Stomach (tissue), 9 donors: ENCODE measurements around the gene ACR. TPM values are rescaled to one million over a fixed set of nuclear protein-coding genes. Genes with fewer than 3 reads are reported as not detected.

Source experiments
- DNase-seq, 2 donors: peaks; one replicate each; pipeline versions ENCODE4 v3.0.0 to v3.0.0-alpha.2; 2013 to 2019
- H3K27ac ChIP-seq, 5 donors: fragments of 200-600 bp in 4 of 5; sonication (generic) in 4 of 5; one replicate each; pipeline ENCODE4 v1.5.1; 2013 to 2019; ENCODE audit warnings: mild to moderate bottlenecking in 1 of 5, moderate library complexity in 1 of 5
- H3K27me3 ChIP-seq, 3 donors: fragments of 200-600 bp; sonication (generic); one replicate each; pipeline ENCODE4 v1.5.1; 2017 to 2019; ENCODE audit warnings: mixed run types in 1 of 3
- H3K36me3 ChIP-seq, 4 donors: fragments of 200-600 bp; sonication (generic); 1 replicate in 3 of 4; 2 replicates in 1 of 4; pipeline ENCODE4 v1.5.1; 2016 to 2019
- H3K4me1 ChIP-seq, 4 donors: fragments of 200-600 bp; sonication (generic); one replicate each; pipeline ENCODE4 v1.5.1; 2016 to 2019
- H3K4me3 ChIP-seq, 4 donors: fragments of 200-600 bp; sonication (generic) in 3 of 4; one replicate each; pipeline ENCODE4 v1.5.1; 2016 to 2019; ENCODE audit warnings: mild to moderate bottlenecking in 1 of 4
- H3K9me3 ChIP-seq, 4 donors: fragments of 200-600 bp; sonication (generic); one replicate each; pipeline ENCODE4 v1.5.1; 2016 to 2019
- EP300 ChIP-seq: sonication (generic); formaldehyde crosslinking; IDR thresholded peaks from one replicate; pipeline ENCODE4 v1.6.1; 2017; ENCODE audit warnings: antibody characterized with exemption
- POLR2A ChIP-seq, 4 donors: fragments of 450-650 bp; IDR thresholded peaks; one replicate each; pipeline ENCODE4 v1.6.1; 2016; ENCODE audit warnings: antibody characterized with exemption in 4 of 4, control low read depth in 2 of 4, mild to moderate bottlenecking in 1 of 4, moderate library complexity in 1 of 4
- POLR2AphosphoS5 ChIP-seq, 3 donors: sonication (generic); formaldehyde crosslinking; IDR thresholded peaks; one replicate each; pipeline ENCODE4 v1.6.1; 2016; ENCODE audit warnings: antibody characterized with exemption in 3 of 3
- WGBS, 5 donors: extraction: QIAGEN DNeasy Blood & Tissue Kit in 3 of 5; methylation state at CpG; one replicate each; pipeline versions ENCODE4 v1.1.5 to v1.1.7; 2013 to 2018; 5-methylcytosine and 5-hydroxymethylcytosine counted together
- intact Hi-C: fragments of 100-400 bp; cut with DNase I; formaldehyde crosslinking; loops from one replicate; pipeline ENCODE4 v1.15.1; 2023; ENCODE audit warnings: low total_unique reads
- polyA plus RNA-seq, 3 donors: library from polyadenylated mRNA; stranded (reverse); fragments of 200-250 nt; gene quantifications; one replicate each; pipeline ENCODE4 v1.2.3, GENCODE V29; 2013
- total RNA-seq, 5 donors: library from RNA; depleted of rRNA; stranded (reverse); fragments of >200 nt; gene quantifications; one replicate each; pipeline versions ENCODE4 v1.1.0 to v1.2.3, GENCODE V29; 2014 to 2016
- TF ChIP-seq, protein P1 (sequence below), 7 experiments: fragments of 450-650 bp in 4 of 7; fragments of 200-600 bp in 3 of 7; sonication (generic) in 3 of 7; IDR thresholded peaks; one replicate each; pipeline ENCODE4 v1.5.1; 2016 to 2019; ENCODE audit warnings: antibody characterized with exemption in 7 of 7, control low read depth in 2 of 7, mild to moderate bottlenecking in 1 of 7
- donor health status: healthy with polysubstance abuse.
- donor health status: Bipolar disorder and iron deficiency.
- donor health status: healthy.

The ACR gene
- total and polyA plus RNA-seq, 8 donors = 0.19 to 0.37 (median 0.23) TPM; not detected in 5

GRCh38 chr22:50712341-50713007 is 25.5 kb upstream of the ACR start:
- no peaks in the 10 kb centered on the region for H3K9me3 ChIP-seq
- H3K4me1 ChIP-seq = no peaks in the 10 kb centered on the region
- peaks cover 0 to 8% (median 4%) of the 10 kb centered on the region in 4 donors for H3K36me3 ChIP-seq
- no peak for DNase-seq
- intact Hi-C loops = no loop called here
- WGBS, 5 donors = 66 to 86% (median 74%) methylated on average over 9 of the region's 9 CpGs
- no peak overlapping the region for H3K27ac ChIP-seq
- no peaks in the 10 kb centered on the region for H3K27me3 ChIP-seq
- TF ChIP-seq POLR2A (IDR thresholded peaks at IDR 0.05) = no peak
- no peak overlapping the region for H3K4me3 ChIP-seq

- Histone ChIP-seq H3K4me3 (no peak overlapping the region), H3K27me3 (no peaks in the 10 kb centered on the region), H3K9me3 (no peaks in the 10 kb centered on the region), H3K27ac (no peak overlapping the region), H3K36me3 (peaks cover 0 to 10% (median 4%) of the 10 kb centered on the region in 4 donors), H3K4me1 (no peaks in the 10 kb centered on the region)
- 67 to 88% (median 79%) methylated on average over 13 of the region's 13 CpGs for WGBS, 5 donors
- intact Hi-C loops = no loop called here
- DNase-seq = no peak
- TF ChIP-seq EP300 (no peak), POLR2A (IDR thresholded peaks at IDR 0.05) (no peak), POLR2AphosphoS5 (IDR thresholded peaks at IDR 0.05) (no peak)
- TF ChIP-seq, protein P1, sequence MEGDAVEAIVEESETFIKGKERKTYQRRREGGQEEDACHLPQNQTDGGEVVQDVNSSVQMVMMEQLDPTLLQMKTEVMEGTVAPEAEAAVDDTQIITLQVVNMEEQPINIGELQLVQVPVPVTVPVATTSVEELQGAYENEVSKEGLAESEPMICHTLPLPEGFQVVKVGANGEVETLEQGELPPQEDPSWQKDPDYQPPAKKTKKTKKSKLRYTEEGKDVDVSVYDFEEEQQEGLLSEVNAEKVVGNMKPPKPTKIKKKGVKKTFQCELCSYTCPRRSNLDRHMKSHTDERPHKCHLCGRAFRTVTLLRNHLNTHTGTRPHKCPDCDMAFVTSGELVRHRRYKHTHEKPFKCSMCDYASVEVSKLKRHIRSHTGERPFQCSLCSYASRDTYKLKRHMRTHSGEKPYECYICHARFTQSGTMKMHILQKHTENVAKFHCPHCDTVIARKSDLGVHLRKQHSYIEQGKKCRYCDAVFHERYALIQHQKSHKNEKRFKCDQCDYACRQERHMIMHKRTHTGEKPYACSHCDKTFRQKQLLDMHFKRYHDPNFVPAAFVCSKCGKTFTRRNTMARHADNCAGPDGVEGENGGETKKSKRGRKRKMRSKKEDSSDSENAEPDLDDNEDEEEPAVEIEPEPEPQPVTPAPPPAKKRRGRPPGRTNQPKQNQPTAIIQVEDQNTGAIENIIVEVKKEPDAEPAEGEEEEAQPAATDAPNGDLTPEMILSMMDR (IDR thresholded peaks at IDR 0.05) = no peak
These were observed 25.0 kb upstream of the ACR start for GRCh38 chr22:50713008-50713385.

DNA sequence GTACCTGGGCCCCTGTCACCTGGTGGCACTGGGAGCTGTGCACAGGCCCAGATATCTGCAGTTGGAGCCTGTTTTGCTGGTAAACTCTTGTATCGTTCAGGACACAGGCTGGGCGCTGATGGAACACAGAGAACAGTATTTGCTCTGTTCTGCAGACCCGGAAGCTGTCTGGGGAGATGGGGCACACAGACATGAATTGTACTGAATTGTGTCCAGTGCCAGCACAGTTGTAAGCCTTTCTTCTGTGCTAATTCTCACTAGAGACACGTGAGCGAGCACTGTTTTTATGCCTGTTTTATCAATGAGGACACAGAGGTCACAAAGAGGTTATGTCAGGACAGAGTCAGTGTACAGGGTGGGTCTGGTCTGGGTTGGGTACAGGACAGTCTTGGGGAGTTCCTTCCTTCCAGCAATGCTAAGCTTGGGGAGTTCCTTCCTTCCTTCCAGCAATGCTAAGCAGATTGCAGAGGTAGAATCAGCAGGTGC is 24.4 kb upstream of the ACR start:
- intact Hi-C loops = no loop called here
- TF ChIP-seq POLR2AphosphoS5 (IDR thresholded peaks at IDR 0.05) = peak in 1 of 3 donors; percentile 39
- TF ChIP-seq POLR2A (IDR thresholded peaks at IDR 0.05) = no peak
- TF ChIP-seq EP300 = peak; percentile 14
- TF ChIP-seq, protein P1 (IDR thresholded peaks at IDR 0.05) = no peak
- Histone ChIP-seq H3K27ac (no peak overlapping the region), H3K4me3 (no peak overlapping the region), H3K27me3 (peaks cover 0 to 1% (median 0%) of the 10 kb centered on the region in 3 donors), H3K9me3 (no peaks in the 10 kb centered on the region), H3K4me1 (no peaks in the 10 kb centered on the region), H3K36me3 (peaks cover 0 to 10% (median 4%) of the 10 kb centered on the region in 4 donors)
- 50 to 66% (median 57%) methylated on average over 5 of the region's 5 CpGs for WGBS, 5 donors
- peak in 1 of 2 donors; percentile 58 for DNase-seq

DNA sequence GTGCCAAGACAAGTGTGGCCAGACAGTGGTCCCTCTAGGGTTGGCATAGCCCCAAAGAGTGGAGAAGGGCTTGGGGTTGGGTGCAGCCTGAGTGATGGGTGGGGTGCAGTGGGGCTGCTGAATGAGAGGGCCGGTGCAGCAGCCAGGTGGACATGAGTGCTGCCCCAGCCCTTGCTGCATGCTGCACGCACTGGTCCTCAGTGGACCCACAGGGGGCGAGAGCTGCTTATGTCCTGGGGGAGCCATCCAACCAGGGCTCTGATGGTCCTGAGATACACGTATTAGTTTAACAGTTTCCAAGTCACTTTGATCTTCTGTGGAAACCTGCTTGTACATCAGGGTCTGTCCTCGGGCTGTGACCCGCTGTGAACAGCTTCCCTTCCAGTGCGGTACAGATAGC is 23.9 kb upstream of the ACR start:
- DNase-seq = no peak
- intact Hi-C loops = no loop called here
- no peak overlapping the region for H3K27ac ChIP-seq

More for the DNA sequence above, 23.9 kb upstream of the ACR start:
- Histone ChIP-seq H3K27me3 (peaks cover 0 to 7% (median under 1%) of the 10 kb centered on the region in 3 donors), H3K36me3 (peaks cover 0 to 10% (median 4%) of the 10 kb centered on the region in 4 donors), H3K9me3 (no peaks in the 10 kb centered on the region), H3K4me3 (no peak overlapping the region), H3K4me1 (no peaks in the 10 kb centered on the region)
- WGBS, 5 donors = 86 to 95% (median 91%) methylated on average over 4 to 7 of the region's 7 CpGs
- TF ChIP-seq EP300 (no peak), POLR2A (IDR thresholded peaks at IDR 0.05) (no peak), POLR2AphosphoS5 (IDR thresholded peaks at IDR 0.05) (no peak)
- TF ChIP-seq, protein P1 (IDR thresholded peaks at IDR 0.05) = no peak
